K562 (cell line): Measurements from ENCODE around the gene CALML6.

Experiments
- GATAD2B ChIP-seq: fragments of 450-650 bp; IDR thresholded peaks from 2 replicates; pipeline ENCODE4 v1.6.1; 2017; ENCODE audit warnings: mild to moderate bottlenecking, borderline replicate concordance
- TF ChIP-seq, protein P1 (sequence below): sonication (generic); formaldehyde crosslinking; IDR thresholded peaks from 2 replicates; pipeline ENCODE4 v1.8.1; 2022; ENCODE audit warnings: missing genetic modification reagents
- TF ChIP-seq, protein P2 (sequence below), 3 experiments: IDR thresholded peaks in 2 of 3; conservative IDR thresholded peaks in 1 of 3; 2 replicates each; pipeline ENCODE4 v1.5.1; 2011 to 2012; ENCODE audit warnings: low read length in 3 of 3, mild to moderate bottlenecking in 3 of 3, control low read depth in 2 of 3, improper control_type of control experiment in 1 of 3, inconsistent platforms in 1 of 3, low read depth in 1 of 3, mixed read lengths in 1 of 3, moderate library complexity in 1 of 3; ENCODE audit not compliant: insufficient read depth in 2 of 3

DNA sequence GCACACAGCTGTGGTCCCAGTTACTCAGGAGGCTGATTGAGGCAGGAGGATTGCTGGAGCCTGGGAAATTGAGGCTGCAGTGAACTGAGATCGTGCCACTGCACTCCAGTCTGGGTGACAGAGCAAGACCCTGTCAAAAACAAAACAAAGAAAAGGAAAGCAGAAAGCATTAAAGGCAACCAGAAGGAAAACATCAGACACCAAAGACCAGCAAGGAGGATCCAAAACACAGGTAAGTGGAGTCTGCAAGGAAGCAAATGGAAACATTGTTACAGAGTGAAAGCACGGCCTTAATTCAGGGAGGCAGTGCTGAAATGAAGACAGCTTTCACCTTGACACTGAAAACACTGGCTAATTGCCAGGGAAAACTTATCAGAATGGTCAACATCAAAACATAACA lies 47.7 kb downstream of the CALML6 start:
- TF ChIP-seq, protein P1, sequence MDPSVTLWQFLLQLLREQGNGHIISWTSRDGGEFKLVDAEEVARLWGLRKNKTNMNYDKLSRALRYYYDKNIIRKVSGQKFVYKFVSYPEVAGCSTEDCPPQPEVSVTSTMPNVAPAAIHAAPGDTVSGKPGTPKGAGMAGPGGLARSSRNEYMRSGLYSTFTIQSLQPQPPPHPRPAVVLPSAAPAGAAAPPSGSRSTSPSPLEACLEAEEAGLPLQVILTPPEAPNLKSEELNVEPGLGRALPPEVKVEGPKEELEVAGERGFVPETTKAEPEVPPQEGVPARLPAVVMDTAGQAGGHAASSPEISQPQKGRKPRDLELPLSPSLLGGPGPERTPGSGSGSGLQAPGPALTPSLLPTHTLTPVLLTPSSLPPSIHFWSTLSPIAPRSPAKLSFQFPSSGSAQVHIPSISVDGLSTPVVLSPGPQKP (CRISPR knock-in tag): no peak
- TF ChIP-seq, protein P2, sequence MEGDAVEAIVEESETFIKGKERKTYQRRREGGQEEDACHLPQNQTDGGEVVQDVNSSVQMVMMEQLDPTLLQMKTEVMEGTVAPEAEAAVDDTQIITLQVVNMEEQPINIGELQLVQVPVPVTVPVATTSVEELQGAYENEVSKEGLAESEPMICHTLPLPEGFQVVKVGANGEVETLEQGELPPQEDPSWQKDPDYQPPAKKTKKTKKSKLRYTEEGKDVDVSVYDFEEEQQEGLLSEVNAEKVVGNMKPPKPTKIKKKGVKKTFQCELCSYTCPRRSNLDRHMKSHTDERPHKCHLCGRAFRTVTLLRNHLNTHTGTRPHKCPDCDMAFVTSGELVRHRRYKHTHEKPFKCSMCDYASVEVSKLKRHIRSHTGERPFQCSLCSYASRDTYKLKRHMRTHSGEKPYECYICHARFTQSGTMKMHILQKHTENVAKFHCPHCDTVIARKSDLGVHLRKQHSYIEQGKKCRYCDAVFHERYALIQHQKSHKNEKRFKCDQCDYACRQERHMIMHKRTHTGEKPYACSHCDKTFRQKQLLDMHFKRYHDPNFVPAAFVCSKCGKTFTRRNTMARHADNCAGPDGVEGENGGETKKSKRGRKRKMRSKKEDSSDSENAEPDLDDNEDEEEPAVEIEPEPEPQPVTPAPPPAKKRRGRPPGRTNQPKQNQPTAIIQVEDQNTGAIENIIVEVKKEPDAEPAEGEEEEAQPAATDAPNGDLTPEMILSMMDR (IDR thresholded peaks at IDR 0.05 in 2 of 3, conservative IDR thresholded peaks at IDR 0.05 in 1 of 3; ENCODE audit: insufficient read depth in 2 of 3, low read depth in 1 of 3, low read length in 3 of 3): no peak
- no peak for TF ChIP-seq GATAD2B
